ENCODE data around the gene SFTA2.
"Not testable (repeated sequence)": the region's sequence is repeated elsewhere in the genome, so short reads cannot be mapped to it uniquely, and the experiment has no call there.

GRCh38 chr6:30927080-30927479, 4.9 kb downstream of the SFTA2 start:
- TF ChIP-seq EZH2 (IDR thresholded peaks at IDR 0.05; ENCODE audit: insufficient read depth, poor library complexity, severe bottlenecking); EZH2phosphoT487 (IDR thresholded peaks at IDR 0.05; ENCODE audit: insufficient read depth, low read depth): not testable (repeated sequence)

Data from GM23248 (cell line).